Activated CD4-positive, alpha-beta T cell treated with anti-CD3 and anti-CD28 coated beads, Interleukin-2, amount 50 U/mL, for 1 hour (primary cell): ENCODE measurements around the gene PTGR3.
"Not testable (repeated sequence)": the region's sequence is repeated elsewhere in the genome, so short reads cannot be mapped to it uniquely, and the experiment has no call there.

ENCODE experiments used
- DNase-seq: peaks from one replicate; pipeline ENCODE4 v3.0.0-alpha.2; 2020

PTGR3 gene

DNA sequence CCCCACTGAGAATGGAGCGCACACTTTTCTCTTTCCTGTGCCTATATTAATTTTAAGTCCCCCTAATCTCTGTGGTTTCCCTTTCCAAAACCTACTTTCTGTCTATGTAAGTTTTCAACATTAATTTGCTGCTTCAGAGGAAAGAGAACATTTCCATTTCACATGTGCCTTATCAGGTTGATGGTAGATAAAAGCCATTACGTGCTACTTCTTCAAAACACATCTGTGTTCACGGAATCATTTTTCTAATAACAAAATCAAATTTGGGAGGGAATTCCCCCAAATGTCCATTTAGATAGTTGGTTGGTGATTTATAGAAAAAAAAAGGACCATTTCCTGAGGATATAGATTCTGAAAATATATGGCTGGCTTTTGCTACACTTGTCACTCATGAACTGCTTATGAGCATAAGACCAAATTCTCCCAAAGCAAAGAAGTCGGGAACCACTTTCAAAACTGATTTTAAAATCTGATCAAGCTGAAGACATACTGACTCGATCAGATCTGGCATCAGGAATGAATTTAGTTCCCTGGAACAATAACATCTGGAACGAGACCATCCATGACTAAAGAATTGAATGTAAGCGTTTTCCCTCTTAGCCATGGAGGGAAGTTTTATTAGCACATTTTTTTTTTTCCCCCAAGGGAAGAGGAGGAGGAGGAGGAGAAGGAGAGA lies 8.2 kb downstream of the PTGR3 start:
- DNase-seq = no peak

- DNase-seq = no peak
Observed at GRCh38 chr18:75200071-75200470, 8.9 kb downstream of the PTGR3 start.

- no peak for DNase-seq
Observed at GRCh38 chr18:75199327-75199726, 9.6 kb downstream of the PTGR3 start.

DNA sequence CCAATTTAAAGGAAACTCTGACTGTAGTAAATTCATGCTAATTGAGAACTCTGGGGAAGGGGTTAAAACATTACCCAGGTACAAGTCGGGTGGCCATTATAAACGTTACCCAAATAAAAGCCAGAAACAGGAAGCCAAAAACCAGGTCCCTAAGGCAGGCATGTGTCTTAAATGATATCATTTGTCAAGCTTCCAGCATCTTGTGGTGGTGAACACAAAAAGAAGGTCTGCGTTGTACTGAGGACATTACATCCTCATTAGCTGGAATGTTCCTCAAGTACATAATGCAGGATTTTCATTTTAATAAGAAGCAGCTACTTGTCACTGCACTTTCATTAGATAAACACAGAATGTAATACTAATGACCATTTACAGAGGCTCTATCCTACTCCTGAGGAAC lies 10.9 kb downstream of the PTGR3 start:
- no peak for DNase-seq

- no peak for DNase-seq
Observed at GRCh38 chr18:75192899-75193298, 16.0 kb downstream of the PTGR3 start.

DNA sequence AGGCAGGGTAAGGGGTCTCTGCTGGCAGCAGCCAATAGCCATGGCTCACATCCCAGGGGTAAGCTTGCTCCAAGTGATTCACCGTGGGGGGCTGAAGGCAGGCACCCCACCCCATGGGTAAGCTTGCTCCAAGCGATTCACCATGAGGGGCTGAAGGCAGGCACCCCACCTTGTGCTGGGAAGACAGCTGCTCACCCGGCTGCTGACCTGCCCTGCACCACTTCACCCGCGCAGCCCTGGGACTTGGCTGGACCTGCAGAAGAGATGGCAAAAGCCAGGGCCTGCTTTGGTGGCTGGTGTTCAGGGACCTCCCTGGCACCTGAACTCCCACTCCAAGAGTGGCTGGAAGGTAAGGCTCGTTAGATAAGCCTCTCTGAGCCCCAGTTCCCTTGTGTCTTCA lies 19.2 kb downstream of the PTGR3 start:
- DNase-seq = no peak

- not testable (repeated sequence) for DNase-seq
Observed at GRCh38 chr18:75187702-75188101, 21.2 kb downstream of the PTGR3 start.

GRCh38 chr18:75185460-75185859 lies 23.5 kb downstream of the PTGR3 start:
- DNase-seq = no peak

- no peak for DNase-seq
Observed at GRCh38 chr18:75183973-75184493, 24.9 kb downstream of the PTGR3 start.

DNA sequence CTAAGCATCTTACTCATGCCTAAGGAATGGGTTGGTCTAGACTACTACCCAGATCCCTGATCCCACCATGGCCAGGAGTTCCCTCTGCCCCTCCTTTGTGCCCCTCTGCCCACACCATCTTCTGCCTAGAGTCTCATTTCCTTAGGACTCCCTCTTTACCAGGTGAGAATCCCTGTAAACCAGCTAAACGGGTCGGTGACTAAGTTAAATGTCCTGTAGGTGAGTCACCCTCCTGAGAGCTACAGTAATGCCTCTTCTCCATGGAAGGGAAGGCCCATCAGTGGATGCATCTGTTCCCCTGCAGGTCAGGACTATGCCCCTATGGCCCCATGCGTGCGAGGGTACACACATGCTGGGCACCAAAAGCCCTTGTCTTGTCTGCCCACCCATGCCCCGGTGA lies 25.4 kb downstream of the PTGR3 start:
- no peak for DNase-seq

GRCh38 chr18:75179819-75180600 lies 28.9 kb downstream of the PTGR3 start:
- no peak for DNase-seq

DNA sequence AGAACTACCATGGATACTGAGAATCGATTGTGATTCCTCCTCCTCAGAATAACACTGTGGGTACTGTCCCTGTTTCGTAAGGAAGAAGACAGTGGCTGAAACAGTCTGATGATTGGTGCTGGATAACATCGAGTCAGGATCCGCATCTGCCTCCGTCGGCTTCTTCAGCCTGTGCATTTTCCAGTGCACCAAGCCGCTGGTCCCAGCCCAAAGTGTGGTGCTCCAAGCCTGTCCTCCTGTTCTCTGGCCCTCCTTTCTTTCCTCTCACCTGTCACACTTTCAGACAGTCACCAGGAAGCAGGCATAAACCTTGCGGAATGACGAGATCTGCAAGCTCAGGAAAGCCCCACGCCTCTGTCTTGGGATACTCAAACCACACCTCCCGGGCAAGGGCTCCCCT lies 30.6 kb downstream of the PTGR3 start:
- DNase-seq = no peak

- DNase-seq = no peak
Observed at GRCh38 chr18:75176849-75177248, 32.1 kb downstream of the PTGR3 start.

DNA sequence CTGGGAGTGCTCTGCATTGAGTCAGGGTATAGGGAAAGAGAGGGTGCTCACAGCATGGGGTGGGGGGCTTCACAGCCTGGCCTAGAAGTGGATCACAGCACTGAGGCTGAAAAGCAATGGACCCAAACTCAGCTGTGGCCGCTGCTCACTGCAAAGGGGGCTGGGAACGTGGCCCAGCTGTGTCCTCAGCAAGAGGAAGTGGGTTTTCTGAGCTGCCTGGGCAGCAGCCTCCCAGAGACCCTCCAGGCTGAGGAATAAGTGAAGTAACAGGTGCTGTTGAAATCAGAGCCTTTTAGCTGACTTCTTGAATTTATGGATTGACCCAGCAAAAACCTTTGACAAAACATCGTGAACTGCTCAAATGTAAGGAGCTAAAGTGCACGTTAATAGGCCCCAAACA lies 35.2 kb downstream of the PTGR3 start:
- no peak for DNase-seq

GRCh38 chr18:75173125-75173432 lies 35.9 kb downstream of the PTGR3 start:
- DNase-seq = no peak

DNA sequence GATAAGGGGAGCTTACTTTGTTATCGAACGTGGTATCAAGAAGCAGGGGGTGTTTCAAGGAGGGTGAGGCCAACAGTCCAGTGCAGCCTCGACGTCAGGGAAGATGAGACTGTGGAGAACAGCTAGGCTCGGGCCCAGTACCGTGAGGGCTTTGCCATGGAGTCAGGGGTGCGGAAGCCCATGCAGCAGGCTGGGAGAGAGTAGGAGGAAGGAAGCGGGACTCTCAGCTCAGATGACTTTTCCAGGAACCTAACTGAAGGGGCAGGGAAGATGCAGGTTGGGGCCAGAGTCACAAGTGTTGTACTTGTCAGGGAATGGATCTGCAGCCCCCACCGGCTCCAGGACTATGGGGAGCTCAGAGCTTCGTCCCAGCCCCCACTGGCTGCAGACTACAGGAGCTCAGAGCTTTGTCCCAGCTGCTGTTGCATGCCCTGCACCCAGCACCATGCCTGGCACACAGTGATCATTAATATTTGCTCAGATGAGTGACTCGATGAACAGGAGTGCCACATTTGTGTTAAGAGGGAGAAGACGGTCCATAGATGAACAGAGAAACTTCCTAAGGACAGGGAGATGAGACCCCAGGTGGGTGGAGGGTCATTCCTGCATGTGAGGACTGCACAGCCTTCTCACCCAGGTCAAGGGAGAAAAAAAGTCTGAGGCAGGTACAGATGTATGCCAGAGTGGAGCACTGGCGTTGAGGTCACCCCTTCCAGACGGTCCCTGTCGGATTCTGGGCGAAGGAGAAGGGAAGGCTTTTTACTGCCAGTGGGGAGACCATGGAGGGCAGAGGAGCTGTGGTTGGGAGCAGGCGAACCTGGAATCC lies 36.4 kb downstream of the PTGR3 start:
- DNase-seq = no peak

DNA sequence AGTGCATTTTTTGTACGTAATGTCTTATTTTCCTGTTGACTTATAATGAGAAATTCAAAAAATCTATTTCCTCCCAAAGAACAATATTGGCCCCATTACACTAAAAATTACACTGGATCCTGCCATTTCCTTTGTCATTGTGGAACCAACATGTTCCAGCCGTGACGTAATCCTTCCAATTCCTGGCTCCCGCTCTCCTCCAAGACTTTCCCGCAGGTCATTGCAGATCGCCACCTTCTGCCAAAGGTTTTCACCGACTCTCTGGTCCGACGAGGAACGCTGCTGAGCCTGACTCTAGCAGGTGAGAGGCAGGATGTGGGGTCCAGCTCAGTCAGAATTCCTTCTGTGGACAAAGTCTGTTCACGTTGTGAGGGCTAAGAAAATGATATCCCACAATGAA lies 38.0 kb downstream of the PTGR3 start:
- no peak for DNase-seq

- DNase-seq = no peak
Observed at GRCh38 chr18:75170022-75170789, 38.7 kb downstream of the PTGR3 start.

- DNase-seq = no peak
Observed at GRCh38 chr18:75169411-75169810, 39.5 kb downstream of the PTGR3 start.

GRCh38 chr18:75168619-75169018 lies 40.3 kb downstream of the PTGR3 start:
- no peak for DNase-seq

GRCh38 chr18:75167759-75168618 lies 41.0 kb downstream of the PTGR3 start:
- DNase-seq = no peak

GRCh38 chr18:75167137-75167536 lies 41.8 kb downstream of the PTGR3 start:
- no peak for DNase-seq
